Bronchial epithelial cell (primary cell): ENCODE results near the gene FRYL. TPM values are rescaled to one million over a fixed set of nuclear protein-coding genes. Genes with fewer than 3 reads are reported as not detected.

ENCODE experiments used
- DNase-seq: peaks from one replicate; pipeline ENCODE4 v3.0.0-alpha.2; 2010; ENCODE audit warnings: low read depth
- FAIRE-seq: peaks from 2 replicates; lab custom pipeline; 2011; peaks lifted over from hg19 to GRCh38; lab: Jason Lieb, UNC
- H3K27me3 ChIP-seq: 2 replicates; pipeline ENCODE4 v1.5.1; 2011; ENCODE audit warnings: low read length; ENCODE audit not compliant: control insufficient read depth, insufficient read depth
- H3K36me3 ChIP-seq: 2 replicates; pipeline ENCODE4 v1.5.1; 2011; ENCODE audit warnings: low read length; ENCODE audit not compliant: control insufficient read depth, insufficient read depth
- H3K4me3 ChIP-seq: 2 replicates; pipeline ENCODE4 v1.5.1; 2011; ENCODE audit warnings: mild to moderate bottlenecking, low read depth, low read length, control low read depth
- total RNA-seq: library from RNA; depleted of rRNA; stranded (reverse); fragments of >200 nt; gene quantifications from 2 replicates; pipeline ENCODE4 v1.2.1, GENCODE V29; 2014
- TF ChIP-seq, protein P1 (sequence below): IDR thresholded peaks from 2 replicates; pipeline ENCODE4 v1.5.1; 2011; ENCODE audit warnings: mild to moderate bottlenecking, moderate library complexity, low read length, control low read depth, inconsistent platforms; ENCODE audit not compliant: insufficient read depth, severe bottlenecking

FRYL gene
- total RNA-seq, 1 donor from 2014 or later = 43.2 TPM

DNA sequence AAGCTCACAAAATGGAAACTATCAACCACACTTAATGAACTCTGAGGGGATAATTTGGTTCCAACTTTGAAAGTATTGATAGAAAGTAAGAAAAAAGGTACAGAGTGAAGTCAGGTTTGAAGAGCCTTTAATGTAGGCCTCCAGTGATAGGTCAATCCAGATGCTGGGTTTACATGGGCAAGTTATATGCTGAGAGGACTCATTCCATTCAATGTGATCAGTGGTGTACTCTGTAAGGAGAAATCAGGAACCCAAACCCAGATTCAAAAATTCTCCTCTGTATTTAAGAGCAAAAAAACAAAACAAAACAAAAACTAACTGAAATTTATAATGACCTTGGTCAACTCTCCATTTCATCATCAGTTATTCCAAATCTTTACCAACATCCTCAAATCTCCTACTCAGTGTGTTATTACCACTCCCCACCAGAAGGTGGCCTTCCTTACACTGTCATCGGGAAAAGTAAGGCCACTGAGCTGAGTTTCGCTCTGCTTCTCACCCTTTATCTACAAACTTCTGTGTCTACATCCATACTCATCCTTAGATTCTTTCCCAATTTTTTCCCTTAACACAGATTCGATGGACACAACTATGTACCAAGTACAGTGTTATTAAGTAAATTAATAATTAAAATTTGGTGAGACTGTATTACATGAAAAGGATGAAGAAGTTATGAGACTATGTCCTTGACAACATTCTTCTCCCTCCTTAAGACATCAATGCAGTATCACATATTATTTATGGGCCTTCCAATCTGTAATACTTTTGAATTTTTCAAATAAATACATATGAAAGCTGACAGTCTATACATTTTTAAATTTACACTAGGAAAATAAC is 201.7 kb downstream of the FRYL start:
- Histone ChIP-seq H3K4me3 (no peak overlapping the region), H3K27me3 (no peaks in the 10 kb centered on the region), H3K36me3 (peaks cover 9% of the 10 kb centered on the region)
- FAIRE-seq = peak; percentile 75
- DNase-seq = peak; percentile 69
- TF ChIP-seq, protein P1, sequence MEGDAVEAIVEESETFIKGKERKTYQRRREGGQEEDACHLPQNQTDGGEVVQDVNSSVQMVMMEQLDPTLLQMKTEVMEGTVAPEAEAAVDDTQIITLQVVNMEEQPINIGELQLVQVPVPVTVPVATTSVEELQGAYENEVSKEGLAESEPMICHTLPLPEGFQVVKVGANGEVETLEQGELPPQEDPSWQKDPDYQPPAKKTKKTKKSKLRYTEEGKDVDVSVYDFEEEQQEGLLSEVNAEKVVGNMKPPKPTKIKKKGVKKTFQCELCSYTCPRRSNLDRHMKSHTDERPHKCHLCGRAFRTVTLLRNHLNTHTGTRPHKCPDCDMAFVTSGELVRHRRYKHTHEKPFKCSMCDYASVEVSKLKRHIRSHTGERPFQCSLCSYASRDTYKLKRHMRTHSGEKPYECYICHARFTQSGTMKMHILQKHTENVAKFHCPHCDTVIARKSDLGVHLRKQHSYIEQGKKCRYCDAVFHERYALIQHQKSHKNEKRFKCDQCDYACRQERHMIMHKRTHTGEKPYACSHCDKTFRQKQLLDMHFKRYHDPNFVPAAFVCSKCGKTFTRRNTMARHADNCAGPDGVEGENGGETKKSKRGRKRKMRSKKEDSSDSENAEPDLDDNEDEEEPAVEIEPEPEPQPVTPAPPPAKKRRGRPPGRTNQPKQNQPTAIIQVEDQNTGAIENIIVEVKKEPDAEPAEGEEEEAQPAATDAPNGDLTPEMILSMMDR = peak; percentile 67

DNA sequence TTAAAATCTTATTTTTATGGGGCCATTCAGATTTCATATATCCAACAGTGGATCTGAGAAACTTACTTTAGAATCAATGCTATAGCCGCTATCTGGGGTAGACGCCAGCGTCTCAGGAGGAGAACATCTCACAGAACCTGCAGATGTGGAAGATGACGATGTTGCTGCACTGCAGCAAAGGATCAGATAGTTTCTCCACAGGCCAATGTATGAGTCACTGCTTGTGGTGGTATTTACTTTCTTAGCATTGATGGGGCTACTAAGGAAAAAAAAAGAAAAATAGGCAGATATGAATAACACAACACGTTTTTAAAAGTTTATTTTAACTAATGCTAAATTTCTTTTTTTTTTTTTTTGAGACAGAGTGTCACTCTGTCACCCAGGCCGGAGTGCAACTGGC is 204.1 kb downstream of the FRYL start:
- DNase-seq (peak; percentile 10), FAIRE-seq (no peak)
- Histone ChIP-seq H3K4me3 (no peak overlapping the region), H3K27me3 (no peaks in the 10 kb centered on the region), H3K36me3 (peaks cover 8% of the 10 kb centered on the region)
- TF ChIP-seq, protein P1 = no peak

DNA sequence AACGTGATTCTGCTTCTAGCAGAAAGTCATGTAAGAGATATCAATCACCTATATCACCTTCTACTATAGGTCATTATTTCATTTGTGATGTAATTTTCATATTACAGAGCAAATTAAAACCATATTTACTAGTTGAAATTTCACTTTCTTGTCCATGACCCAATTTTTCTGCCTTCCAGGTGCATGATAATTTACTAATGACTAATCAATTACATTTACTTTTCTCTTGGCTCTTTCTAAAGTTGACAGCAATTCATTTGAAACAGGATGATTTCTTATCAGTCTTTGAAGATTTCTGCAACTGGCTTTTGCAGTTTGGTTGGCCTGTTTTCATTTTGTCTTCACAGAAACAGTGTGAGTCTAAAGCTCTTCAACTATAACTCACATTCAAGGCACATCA is 208.6 kb downstream of the FRYL start:
- no peaks in the 10 kb centered on the region for H3K27me3 ChIP-seq
- DNase-seq = no peak
- H3K36me3 ChIP-seq = peaks cover 8% of the 10 kb centered on the region
- TF ChIP-seq, protein P1 = no peak
- no peak for FAIRE-seq
- no peak overlapping the region for H3K4me3 ChIP-seq

DNA sequence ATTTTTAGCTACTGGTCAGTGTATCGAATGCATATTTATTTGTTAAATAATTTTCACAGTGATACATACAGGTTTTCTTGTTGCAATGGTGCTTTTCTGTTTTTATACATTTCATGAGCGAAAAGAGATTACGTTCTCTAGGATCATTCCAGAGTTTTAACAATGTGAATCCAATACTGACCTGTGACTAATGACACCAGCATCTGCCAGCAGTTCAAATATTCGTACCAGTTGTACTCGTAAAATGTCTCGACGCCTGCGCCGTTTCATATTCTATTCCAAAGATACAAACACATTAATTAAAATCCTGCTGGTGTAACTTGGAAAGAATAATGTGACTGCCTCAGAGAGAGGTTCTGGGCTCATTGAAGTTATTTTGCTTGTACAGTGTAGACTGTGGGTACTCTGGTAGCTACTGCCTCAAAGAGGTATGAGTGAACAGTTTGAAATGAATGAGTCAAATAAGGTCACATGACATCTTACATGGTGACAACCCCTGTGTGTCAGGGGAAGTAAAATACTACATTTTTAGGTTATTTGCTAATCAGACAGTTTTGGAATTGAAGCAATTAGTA is 209.3 kb downstream of the FRYL start:
- peaks cover 6% of the 10 kb centered on the region for H3K36me3 ChIP-seq
- FAIRE-seq (no peak), DNase-seq (peak; percentile 61)
- no peaks in the 10 kb centered on the region for H3K27me3 ChIP-seq
- H3K4me3 ChIP-seq = no peak overlapping the region
- TF ChIP-seq, protein P1 = no peak

DNA sequence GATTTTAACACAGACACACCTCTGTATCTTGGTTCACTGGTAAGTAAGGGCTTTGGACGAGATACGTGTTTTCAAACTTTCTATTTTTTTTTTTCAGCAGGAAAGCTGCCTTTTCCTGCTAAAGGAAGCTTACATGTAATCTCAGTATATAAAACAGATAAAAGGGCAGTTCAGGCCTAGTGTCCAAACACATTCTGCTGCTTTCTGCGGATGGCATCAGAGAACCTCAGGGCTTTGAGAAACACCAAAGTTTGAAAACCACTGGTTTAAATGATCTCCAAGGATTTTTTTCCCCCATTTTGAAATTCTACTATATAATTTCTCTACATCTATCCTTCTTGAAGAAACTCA is 214.1 kb downstream of the FRYL start:
- Histone ChIP-seq H3K27me3 (no peaks in the 10 kb centered on the region), H3K36me3 (peaks cover 8% of the 10 kb centered on the region), H3K4me3 (no peak overlapping the region)
- DNase-seq (no peak), FAIRE-seq (no peak)
- TF ChIP-seq, protein P1 = no peak
